Suprapubic skin (tissue), 4 donors: Measurements from ENCODE around the gene OSBP2. TPM values are rescaled to one million over a fixed set of nuclear protein-coding genes. Genes with fewer than 3 reads are reported as not detected.

Experiments
- DNase-seq, 2 donors: peaks; one replicate each; pipeline ENCODE4 v3.0.0-alpha.2; 2019; ENCODE audit warnings: low spot score in 2 of 2
- H3K27ac ChIP-seq: fragments of 200-600 bp; sonication (generic); one replicate; pipeline ENCODE4 v1.5.1; 2019
- H3K27me3 ChIP-seq: fragments of 200-600 bp; sonication (generic); one replicate; pipeline ENCODE4 v1.5.1; 2019
- H3K36me3 ChIP-seq: fragments of 200-600 bp; sonication (generic); one replicate; pipeline ENCODE4 v1.5.1; 2019
- H3K4me1 ChIP-seq: fragments of 200-600 bp; sonication (generic); one replicate; pipeline ENCODE4 v1.5.1; 2019
- H3K4me3 ChIP-seq: fragments of 200-600 bp; sonication (generic); one replicate; pipeline ENCODE4 v1.5.1; 2019; ENCODE audit warnings: mild to moderate bottlenecking
- H3K9me3 ChIP-seq: fragments of 200-600 bp; sonication (generic); one replicate; pipeline ENCODE4 v1.5.1; 2019
- EP300 ChIP-seq: sonication (generic); formaldehyde crosslinking; IDR thresholded peaks from one replicate; pipeline ENCODE4 v1.6.1; 2017; ENCODE audit warnings: antibody characterized with exemption
- POLR2A ChIP-seq, 2 donors: fragments of 450-650 bp; IDR thresholded peaks; one replicate each; pipeline ENCODE4 v1.6.1; 2017; ENCODE audit warnings: antibody characterized with exemption in 2 of 2, mild to moderate bottlenecking in 2 of 2, moderate library complexity in 2 of 2
- POLR2AphosphoS5 ChIP-seq, 3 donors: sonication (generic); formaldehyde crosslinking; IDR thresholded peaks; one replicate each; pipeline ENCODE4 v1.6.1; 2017; ENCODE audit warnings: antibody characterized with exemption in 3 of 3
- WGBS: methylation state at CpG from one replicate; pipeline ENCODE4 v1.1.5; 2018; 5-methylcytosine and 5-hydroxymethylcytosine counted together
- total RNA-seq, 4 donors: library from RNA; depleted of rRNA; stranded (reverse); fragments of >200 nt; gene quantifications; one replicate each; pipeline ENCODE4 v1.1.0, GENCODE V29; 2016
- TF ChIP-seq, protein P1 (sequence below), 2 donors: fragments of 200-600 bp in 1 of 2; fragments of 450-650 bp in 1 of 2; sonication (generic) in 1 of 2; IDR thresholded peaks; one replicate each; pipeline ENCODE4 v1.5.1; 2016 to 2019; ENCODE audit warnings: antibody characterized with exemption in 2 of 2, mild to moderate bottlenecking in 1 of 2, moderate library complexity in 1 of 2

The OSBP2 gene
- total RNA-seq, 4 donors from 2014 or later: 3.9 to 11.3 (median 6.4) TPM

DNA sequence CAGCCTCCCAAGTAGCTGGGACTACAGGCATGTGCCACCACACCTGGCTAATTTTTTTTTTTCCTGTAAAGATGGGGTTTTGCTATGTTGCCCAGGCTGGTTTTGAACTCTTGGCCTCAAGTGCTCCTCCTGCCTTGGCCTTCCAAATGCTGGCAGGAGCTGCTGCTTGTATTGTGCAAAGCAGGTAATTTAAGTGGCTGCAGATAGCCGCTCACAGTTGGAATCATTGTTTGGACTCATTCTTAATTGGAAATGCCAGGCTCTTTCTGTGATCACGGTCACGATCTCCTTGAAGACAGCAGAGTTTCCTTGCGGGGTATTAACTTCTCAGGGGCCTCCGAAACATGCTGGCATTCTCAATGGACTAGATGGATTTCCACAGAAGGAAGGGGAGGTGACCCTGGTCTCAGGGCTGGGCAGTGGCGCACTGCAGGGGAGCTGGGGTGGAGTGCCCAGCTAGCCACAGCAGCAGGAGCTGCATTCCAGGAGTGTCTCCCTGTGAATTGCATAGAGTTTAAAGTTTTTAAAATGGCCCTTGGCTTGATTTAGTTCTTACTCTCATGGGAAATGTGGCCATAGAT, 137.8 kb downstream of the OSBP2 start:
- 96% methylated on average over 6 of the region's 6 CpGs for WGBS
- H3K27ac ChIP-seq: no peak overlapping the region
- H3K27me3 ChIP-seq: no peaks in the 10 kb centered on the region
- peaks cover 20% of the 10 kb centered on the region for H3K4me1 ChIP-seq
- no peaks in the 10 kb centered on the region for H3K36me3 ChIP-seq
- TF ChIP-seq, protein P1, sequence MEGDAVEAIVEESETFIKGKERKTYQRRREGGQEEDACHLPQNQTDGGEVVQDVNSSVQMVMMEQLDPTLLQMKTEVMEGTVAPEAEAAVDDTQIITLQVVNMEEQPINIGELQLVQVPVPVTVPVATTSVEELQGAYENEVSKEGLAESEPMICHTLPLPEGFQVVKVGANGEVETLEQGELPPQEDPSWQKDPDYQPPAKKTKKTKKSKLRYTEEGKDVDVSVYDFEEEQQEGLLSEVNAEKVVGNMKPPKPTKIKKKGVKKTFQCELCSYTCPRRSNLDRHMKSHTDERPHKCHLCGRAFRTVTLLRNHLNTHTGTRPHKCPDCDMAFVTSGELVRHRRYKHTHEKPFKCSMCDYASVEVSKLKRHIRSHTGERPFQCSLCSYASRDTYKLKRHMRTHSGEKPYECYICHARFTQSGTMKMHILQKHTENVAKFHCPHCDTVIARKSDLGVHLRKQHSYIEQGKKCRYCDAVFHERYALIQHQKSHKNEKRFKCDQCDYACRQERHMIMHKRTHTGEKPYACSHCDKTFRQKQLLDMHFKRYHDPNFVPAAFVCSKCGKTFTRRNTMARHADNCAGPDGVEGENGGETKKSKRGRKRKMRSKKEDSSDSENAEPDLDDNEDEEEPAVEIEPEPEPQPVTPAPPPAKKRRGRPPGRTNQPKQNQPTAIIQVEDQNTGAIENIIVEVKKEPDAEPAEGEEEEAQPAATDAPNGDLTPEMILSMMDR (IDR thresholded peaks at IDR 0.05): no peak
- TF ChIP-seq EP300 (no peak), POLR2A (IDR thresholded peaks at IDR 0.05) (no peak), POLR2AphosphoS5 (IDR thresholded peaks at IDR 0.05) (no peak)
- peak in 1 of 2 donors; percentile 38 for DNase-seq
- no peak overlapping the region for H3K4me3 ChIP-seq
- no peaks in the 10 kb centered on the region for H3K9me3 ChIP-seq

DNA sequence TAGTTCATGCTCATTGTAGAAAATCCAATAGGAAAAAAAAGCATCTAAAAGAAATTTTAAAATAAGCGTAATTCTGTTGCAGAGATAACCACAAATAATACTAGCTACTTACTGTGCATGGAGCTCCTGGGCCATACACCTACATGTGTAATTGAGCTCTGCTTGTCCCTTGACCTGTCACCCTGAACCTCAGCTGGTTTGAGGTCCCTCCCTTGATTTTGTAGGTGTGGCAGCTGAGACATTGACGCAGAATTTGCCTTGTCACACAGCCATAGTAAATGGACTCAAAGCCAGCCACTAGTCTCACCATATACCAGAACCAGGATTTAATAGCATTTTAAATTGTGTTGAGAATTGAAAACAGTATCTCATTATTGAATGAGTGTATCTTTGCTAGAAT, 138.6 kb downstream of the OSBP2 start:
- Histone ChIP-seq H3K4me1 (peaks cover 28% of the 10 kb centered on the region), H3K4me3 (no peak overlapping the region), H3K9me3 (no peaks in the 10 kb centered on the region), H3K36me3 (no peaks in the 10 kb centered on the region), H3K27me3 (no peaks in the 10 kb centered on the region), H3K27ac (no peak overlapping the region)
- no peak for DNase-seq
- WGBS: 82% methylated on average over 2 of the region's 2 CpGs
- no peak for TF ChIP-seq POLR2AphosphoS5 (IDR thresholded peaks at IDR 0.05)
- TF ChIP-seq, protein P1 (IDR thresholded peaks at IDR 0.05): no peak
- no peak for TF ChIP-seq EP300
- TF ChIP-seq POLR2A (IDR thresholded peaks at IDR 0.05): no peak

DNA sequence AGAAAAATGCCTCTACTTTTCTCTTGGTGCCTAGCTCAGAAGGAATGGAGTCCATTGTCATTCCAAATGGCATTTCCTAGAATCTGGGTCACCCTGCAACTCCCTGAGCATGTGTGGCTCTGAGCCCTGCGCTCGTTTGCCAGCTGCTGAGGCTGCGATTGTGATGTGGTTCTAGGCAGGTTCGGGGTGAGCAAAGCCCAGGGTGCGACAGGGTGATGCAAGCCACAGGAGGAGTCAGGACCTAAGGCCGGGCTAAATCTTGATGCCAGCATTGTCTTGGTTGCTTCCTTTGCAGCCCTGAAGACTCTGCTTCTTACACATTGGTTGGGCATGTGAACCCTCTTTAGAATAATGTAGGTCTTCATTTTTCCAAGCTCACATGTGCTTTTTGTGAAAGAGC, 142.9 kb downstream of the OSBP2 start:
- H3K4me1 ChIP-seq: peaks cover 23% of the 10 kb centered on the region
- DNase-seq: peak in 1 of 2 donors; percentile 68
- 57% methylated on average over 3 of the region's 6 CpGs for WGBS
- no peaks in the 10 kb centered on the region for H3K27me3 ChIP-seq
- H3K36me3 ChIP-seq: no peaks in the 10 kb centered on the region
- H3K4me3 ChIP-seq: no peak overlapping the region
- peak overlapping the region; percentile 79 for H3K27ac ChIP-seq
- TF ChIP-seq EP300: no peak
- TF ChIP-seq POLR2AphosphoS5 (IDR thresholded peaks at IDR 0.05): peak in 1 of 3 donors; percentile 17
- H3K9me3 ChIP-seq: no peaks in the 10 kb centered on the region

DNA sequence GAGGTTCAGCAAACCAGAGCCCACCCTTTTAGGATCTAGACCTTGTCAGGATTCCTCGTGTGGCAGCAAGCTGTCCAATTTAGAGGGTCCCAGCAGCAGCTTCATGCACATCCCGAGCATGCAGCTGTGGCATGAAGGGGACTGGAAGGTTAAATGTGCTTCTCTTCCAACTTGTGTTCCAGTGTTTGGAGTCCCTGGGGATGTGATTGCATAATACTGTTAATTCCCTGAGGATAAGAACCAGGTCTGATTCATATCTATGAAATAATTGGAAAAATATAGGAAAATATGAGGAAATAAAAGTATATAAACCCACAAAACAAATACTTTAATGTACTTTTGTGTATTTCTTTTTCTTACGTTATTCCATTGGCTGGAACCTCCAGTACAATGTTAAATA, 143.4 kb downstream of the OSBP2 start:
- WGBS: 52% methylated on average over 3 of the region's 3 CpGs
- peak in 1 of 2 donors; percentile 29 for DNase-seq
- no peaks in the 10 kb centered on the region for H3K36me3 ChIP-seq
- no peak overlapping the region for H3K4me3 ChIP-seq
- peak overlapping the region; percentile 54 for H3K27ac ChIP-seq
- no peaks in the 10 kb centered on the region for H3K9me3 ChIP-seq
- peaks cover 23% of the 10 kb centered on the region for H3K4me1 ChIP-seq
- no peaks in the 10 kb centered on the region for H3K27me3 ChIP-seq
- TF ChIP-seq POLR2A (IDR thresholded peaks at IDR 0.05) (no peak), POLR2AphosphoS5 (IDR thresholded peaks at IDR 0.05) (no peak), EP300 (no peak)
- TF ChIP-seq, protein P1 (IDR thresholded peaks at IDR 0.05): no peak

DNA sequence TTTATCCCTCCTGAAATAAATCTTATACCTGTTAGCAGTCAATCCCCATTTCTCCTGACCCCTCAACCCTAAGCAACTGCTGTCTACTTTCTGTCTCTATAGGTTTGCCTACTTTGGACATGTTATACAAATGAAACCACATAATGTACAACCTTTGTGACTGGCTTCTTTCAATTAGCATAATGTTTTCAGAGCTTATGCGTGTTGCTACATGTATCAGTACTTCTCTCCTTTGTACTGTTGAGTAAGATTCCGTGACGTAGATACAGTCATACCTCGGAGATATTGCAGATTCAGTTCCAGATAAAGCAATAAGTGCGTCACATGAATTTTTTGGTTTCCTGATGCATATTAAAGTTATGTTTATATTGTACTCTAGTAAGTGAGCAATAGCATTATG, 146.6 kb downstream of the OSBP2 start:
- 52% methylated on average over 5 of the region's 5 CpGs for WGBS
- TF ChIP-seq, protein P1 (IDR thresholded peaks at IDR 0.05): no peak
- TF ChIP-seq EP300 (no peak), POLR2AphosphoS5 (IDR thresholded peaks at IDR 0.05) (peak in 1 of 3 donors; percentile 59)
- Histone ChIP-seq H3K4me1 (peaks cover 23% of the 10 kb centered on the region), H3K27ac (peak overlapping the region; percentile 76), H3K27me3 (no peaks in the 10 kb centered on the region), H3K4me3 (no peak overlapping the region), H3K36me3 (no peaks in the 10 kb centered on the region), H3K9me3 (no peaks in the 10 kb centered on the region)
- no peak for DNase-seq

DNA sequence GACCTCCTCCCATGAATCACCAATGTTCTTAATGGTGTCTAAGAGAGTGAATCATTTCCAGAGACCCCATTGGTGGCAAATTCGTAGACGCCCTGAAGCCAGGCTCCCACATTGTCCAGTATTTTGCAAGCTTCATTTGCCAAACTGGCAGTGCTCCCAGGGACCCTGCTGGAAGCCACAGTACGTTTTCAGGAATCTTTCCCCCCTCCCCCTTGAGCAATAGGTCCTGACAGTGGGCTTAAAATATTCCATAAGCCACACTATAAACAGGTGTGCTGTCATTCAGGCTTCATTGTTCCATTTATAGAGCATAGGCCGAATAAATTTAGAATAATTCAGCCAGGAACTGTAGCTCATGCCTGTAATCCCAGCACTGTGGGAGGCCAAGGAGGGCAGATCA, 148.6 kb downstream of the OSBP2 start:
- peak in 1 of 2 donors; percentile 22 for DNase-seq
- WGBS: 83% methylated on average over 4 of the region's 4 CpGs
- TF ChIP-seq POLR2A (IDR thresholded peaks at IDR 0.05) (no peak), POLR2AphosphoS5 (IDR thresholded peaks at IDR 0.05) (no peak), EP300 (no peak)
- TF ChIP-seq, protein P1 (IDR thresholded peaks at IDR 0.05): no peak
- Histone ChIP-seq H3K4me3 (no peak overlapping the region), H3K27ac (no peak overlapping the region), H3K4me1 (peaks cover 11% of the 10 kb centered on the region), H3K36me3 (no peaks in the 10 kb centered on the region), H3K27me3 (no peaks in the 10 kb centered on the region), H3K9me3 (no peaks in the 10 kb centered on the region)
